HG03571 (cell line): ENCODE data around the gene DDX21.
"Not testable (repeated sequence)": the region's sequence is repeated elsewhere in the genome, so short reads cannot be mapped to it uniquely, and the experiment has no call there.

ENCODE experiments used
- ATAC-seq: cut with Tn5 transposase; IDR thresholded peaks from one replicate; pipeline ENCODE4 v1.9.1; 2021; ENCODE audit not compliant: unreplicated experiment

DDX21 gene

DNA sequence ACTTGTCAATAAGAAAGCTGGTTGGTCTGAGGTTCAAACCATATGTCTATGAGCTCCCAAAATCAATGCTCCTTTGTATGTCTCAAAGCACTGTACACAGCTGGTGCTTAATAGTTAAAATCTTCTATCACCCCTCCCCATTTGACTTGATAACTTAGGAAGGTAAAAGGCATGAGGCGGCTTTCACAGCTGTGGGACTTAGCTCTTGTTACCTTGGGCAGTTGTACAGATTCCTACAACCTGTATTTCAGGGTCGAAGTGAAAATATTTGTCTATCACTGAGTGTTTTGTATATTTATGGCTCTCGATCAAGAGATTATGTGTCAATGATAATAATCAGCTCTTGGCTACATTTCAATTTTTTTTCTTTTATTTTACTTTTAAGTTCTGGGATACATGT is 31.6 kb downstream of the DDX21 start:
- no peak for ATAC-seq

DNA sequence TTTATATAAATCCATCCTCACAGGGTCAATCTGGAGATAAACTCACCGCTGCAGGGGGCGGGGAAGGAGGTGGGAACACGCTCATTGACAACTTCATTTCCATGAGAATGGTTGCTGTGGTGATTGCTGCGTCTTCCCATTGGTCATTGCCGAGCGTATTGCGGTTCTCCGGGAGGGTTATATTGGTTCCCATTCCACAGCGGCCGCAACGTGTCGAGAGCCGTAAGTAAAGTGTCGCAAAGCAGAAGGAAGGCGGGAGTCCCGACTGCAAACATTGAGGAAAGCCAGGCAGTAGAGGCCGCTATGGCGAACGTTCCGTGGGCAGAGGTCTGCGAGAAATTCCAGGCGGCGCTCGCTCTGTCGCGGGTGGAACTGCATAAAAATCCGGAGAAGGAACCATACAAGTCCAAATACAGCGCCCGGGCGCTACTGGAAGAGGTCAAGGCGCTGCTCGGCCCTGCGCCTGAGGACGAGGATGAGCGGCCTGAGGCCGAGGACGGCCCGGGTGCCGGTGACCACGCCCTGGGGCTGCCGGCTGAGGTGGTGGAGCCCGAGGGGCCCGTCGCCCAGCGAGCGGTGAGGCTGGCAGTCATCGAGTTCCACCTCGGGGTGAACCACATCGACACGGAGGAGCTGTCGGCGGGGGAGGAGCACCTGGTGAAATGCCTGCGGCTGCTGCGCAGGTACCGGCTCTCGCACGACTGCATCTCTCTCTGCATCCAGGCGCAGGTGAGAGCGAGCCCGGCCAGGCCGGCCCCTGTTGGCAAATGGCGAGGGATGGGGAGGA is 32.8 kb downstream of the DDX21 start, which contains the start of gene KIFBP:
KIFBP (plus strand) TSS at position 274 of the 787 bp plus-strand sequence; CDS start at position 304, 30 bp downstream.
- ATAC-seq: peak; percentile 64

DNA sequence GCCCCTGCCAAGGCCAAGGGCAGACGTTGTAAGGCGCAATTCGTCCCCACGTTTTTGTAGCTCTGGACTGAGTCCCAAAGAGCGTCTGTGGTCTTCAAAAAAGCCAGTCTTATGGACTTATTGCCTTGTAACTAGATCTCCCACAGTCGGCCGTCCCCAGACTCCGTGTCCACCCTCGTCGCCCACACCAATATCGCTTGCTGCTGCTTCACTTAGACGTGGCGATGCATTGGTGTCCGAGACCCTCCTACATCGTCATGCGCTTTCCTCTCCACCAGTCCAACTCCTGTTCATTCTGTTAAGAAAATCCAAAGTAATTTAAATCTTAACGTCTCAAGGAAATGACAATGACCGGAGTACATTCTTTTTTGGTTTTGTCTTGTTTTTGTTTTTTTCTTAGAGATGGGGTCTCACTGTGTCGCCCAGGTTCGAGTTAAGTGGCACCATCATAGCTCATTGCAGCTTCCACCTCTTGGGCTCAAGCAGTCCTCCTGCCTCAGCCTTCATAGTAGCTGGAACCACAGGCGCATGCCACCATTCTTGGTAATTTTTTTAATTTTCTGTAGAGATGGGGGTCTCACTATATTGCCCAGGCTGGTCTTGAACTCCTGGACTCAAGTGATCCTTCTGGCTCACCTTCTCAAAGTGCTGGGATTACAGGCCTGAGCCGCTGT is 33.5 kb downstream of the DDX21 start:
- no peak for ATAC-seq

DNA sequence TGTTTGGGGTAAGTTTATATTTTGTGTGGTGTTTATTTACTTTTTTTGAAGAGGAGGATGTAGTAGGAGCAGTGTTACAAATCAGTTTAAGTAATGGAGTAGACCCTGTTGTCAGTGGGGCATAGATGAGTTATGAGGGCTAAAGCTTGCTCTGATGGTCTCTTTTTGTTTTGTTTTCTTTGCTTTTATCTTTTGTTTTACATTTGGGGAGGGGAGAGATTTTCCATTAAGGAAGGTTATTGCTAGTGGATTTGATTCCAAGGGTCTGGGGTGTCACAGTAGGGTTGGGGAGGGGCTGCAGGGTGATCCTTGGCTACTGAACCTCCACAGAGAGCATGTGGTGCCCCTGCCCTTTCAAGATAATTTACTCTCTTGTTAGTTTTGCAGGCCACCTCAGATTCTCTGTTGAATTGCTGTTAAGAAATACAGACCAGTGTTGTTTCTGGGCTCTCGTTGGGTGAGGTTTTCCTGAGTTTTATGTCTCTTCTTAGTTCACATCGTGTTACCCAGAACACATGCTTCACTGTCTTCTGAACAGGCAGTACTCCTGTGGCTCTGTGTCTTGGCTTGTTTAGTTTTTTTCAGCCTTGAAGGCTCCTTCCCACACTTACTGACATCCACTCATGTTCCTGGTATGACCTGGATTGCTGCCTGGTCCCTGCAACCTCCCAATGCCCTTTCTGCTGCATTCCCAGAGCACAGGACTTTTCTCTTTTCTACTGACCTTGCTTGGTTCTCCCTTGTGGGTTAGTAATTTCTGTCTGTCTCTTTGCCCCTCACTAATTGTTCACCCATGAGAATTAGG is 36.9 kb downstream of the DDX21 start:
- ATAC-seq: no peak

DNA sequence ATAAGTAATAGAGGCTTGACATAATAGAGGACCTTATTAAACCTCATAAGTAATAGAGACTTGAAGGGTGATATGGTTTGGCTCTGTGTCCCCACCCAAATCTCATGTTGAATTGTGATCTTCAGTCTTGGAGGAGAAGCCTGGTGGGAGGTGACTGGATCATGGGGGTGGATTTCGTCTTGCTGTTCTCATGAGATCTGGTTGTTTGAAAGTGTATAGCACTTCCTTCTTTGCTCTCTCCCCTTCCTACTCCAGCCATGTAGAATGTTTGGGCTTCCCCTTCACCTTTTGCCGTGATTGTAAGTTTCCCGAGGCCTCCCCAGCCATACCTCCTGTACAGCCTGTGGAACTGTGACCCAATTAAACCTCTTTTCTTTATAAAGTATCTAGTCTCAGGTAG is 41.2 kb downstream of the DDX21 start:
- no peak for ATAC-seq

DNA sequence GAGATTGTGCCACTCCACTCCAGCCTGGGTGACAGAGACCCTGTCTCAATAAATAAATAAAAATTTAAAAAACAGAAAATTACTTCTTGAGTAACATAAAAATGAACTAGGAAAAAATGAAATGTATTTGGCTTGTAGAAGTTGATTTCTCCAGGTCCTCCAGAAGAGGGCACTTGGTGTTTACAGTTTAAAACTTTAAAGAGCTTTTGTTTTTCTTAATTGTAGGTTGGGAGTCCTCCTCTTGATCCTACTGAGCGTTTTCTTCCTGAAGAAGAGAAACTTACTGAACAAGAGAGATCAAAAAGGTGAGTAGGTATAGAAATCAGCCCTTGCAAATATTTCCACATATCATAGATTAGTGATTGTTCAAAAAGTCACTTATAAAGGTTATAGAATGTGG is 48.9 kb downstream of the DDX21 start:
- ATAC-seq: no peak

DNA sequence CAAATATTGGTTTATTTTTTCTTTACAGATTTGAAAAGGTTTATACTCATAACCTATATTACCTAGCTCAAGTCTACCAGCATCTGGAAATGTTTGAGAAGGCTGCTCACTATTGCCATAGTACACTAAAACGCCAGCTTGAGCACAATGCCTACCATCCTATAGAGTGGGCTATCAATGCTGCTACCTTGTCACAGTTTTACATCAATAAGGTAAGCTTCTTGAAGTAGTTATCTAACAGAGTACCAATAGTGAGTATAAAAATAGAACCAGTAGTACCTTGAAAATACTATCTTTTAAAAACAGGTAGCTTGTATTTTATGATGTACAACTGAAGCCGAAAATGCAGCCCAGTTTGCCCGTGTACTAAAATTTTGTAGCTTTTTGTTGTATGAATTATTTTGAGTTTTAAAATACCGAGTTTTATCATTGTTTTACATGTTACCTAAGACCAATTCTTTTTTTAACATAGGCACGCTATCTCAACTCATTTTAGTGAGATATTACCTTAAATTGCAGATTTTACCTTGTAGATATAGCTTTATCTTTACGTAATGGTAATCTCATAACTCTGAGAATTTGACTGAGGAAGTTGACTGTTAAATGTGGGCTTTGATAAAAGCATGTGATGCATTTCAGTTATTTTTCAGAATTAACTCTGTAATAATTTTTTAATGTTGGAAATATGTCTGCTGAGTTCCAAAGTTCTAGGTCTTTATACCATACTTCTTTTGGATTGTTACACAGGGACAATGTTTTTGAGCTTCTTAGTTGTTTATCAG is 49.9 kb downstream of the DDX21 start:
- no peak for ATAC-seq

DNA sequence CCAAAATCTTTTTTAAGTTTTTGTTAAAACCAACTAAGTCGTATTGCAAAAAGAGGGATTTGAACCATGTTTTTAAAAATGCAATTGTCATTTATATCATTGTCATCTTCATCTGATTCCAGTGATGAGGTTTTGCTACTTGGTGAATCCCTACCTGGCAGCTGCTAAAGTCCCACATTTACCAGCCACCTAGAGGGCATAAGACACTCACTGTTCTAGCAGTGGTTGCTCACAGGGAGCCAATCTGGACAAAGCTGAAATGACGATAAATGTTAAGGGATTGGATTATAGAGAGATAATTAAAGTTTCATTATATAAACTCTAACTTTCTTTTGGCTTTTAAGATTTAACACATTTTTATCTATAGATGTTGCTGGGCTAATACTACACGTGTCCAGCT is 51.3 kb downstream of the DDX21 start:
- no peak for ATAC-seq

DNA sequence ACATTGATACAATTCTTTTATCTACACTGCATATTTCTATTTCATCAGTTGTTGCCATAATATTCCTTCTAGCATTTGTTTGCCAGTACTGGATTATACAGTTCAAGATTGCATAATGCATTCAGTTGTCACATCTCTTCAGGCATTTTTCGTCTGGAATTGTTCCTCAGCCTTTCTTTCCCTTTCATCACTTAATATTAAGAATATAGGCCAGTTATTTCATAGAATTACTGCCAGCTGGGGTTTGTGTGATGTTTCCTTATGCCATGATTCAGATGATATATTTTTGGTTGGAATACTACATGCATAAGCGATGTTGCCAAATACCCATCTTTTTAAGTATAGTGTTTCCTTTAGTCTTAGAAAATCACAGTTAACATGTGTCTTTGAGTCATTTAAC is 53.4 kb downstream of the DDX21 start:
- no peak for ATAC-seq

DNA sequence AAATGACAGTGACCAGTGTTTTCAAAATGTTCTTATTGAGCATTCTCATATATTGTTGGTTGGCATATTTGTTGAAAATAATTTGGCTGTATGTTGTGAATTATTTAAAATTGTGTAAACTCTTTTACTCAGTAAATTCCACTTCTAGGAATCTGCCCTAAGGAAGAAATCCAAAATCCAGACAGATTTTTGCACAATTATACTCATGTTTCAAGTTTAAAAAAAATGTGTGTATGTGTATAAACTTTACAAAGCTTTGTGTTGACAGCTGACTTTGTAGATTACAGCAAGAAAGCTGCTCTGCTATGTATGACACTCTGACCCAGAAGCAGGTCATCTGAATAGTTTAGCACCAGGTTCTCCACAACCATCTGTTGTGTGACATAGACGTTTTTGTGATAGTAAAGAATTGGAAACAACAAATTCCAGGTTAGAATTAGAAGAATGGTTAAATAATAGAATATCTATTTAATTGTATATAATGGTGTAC is 54.2 kb downstream of the DDX21 start:
- ATAC-seq: no peak

DNA sequence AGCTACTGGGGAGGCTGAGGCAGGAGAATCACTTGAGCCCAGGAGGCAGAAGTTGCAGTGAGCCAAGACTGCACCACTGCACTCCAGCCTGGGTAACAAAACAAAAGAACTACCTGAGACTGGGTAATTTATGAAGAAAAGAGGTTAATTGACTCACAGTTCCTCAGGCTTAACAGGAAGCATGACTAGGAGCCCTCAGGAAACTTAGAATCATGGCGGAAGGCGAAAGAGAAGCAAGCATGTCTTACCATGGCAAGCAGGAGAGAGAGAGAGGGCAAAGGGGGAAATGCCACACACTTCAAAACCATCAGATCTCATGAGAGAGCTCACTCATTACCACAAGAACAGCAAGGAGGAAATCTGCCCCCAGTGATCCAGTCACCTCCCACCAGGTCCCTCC is 56.8 kb downstream of the DDX21 start:
- ATAC-seq: not testable (repeated sequence)

DNA sequence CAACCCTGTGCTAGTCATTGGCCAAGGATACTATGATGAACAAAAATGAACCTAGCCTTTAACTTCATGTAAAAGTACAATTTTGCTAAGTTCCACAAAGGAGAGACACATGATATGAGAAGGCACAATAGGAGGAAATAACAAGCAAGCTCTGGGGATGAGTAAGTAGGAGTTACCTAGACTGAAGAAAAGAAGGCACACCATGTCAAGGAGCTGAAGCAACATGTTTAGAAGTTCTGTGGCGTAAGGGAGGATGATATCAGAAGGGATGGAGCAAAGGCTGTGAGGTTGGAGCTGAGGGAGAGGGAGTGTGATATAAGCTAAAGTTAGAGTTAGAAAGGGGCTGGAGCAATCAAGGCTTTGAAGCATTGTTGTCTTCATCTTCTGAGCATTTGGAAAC is 58.2 kb downstream of the DDX21 start:
- ATAC-seq: no peak

DNA sequence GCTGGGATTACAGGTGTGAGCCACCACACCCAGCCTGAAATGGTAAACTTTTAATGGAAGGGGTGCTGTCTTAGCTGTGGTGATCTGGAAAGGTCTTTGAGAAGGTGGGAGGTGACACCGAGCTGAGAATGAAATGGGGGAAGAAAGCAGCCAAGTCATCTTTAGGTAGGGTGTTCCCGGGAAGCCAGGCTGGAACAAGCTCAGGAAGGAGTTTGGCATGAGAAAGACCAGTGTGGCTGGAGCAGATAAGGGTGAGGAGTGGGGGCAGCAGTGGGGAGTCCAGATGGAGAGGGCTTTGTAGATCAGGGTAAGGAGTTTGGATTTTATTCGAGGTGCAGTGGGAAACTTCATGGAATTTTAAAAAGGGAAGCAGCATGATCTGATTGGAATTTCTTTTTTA is 62.6 kb downstream of the DDX21 start:
- no peak for ATAC-seq

DNA sequence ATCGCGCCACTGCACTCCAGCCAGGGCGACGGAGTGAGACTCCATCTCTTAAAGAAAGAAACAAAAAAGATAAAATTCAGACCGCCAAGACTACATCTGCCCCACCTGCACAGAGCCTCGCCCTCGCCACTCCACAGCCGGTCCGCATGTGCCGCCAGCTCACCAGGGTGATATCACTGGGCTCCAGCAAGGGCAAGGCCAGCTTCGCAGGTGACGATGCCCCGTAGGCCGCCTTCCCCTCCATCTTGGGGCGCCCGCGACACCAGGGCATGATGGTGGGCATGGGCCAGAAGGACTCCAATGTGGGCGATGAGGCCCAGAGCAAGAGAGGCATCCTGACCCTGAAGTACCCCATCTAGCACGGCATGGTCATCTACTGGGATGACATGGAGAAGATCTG is 66.6 kb downstream of the DDX21 start:
- ATAC-seq: no peak

DNA sequence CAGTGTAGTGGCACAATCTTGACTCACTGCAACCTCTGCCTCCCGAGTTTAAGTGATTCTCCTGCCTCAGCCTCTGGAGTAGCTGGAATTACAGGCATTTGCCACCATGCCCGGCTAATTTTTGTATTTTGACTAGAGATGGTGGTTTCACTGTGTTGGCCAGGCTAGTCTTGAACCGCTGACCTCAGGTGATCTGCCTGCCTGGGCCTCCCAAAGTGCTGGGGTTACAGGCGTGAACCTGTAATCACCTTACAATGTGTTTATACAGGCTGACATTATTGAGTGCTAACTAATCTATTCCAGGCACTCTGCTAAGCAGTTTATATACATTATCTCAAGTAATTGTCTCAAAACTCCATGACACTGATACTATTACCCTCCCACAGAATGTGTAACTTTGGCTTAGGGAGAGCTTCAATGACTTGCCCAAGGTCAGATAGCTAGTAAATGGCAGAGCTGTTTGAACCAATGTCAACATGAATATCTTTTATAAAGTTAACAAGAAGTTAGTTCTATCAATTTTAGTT is 69.5 kb downstream of the DDX21 start:
- no peak for ATAC-seq

DNA sequence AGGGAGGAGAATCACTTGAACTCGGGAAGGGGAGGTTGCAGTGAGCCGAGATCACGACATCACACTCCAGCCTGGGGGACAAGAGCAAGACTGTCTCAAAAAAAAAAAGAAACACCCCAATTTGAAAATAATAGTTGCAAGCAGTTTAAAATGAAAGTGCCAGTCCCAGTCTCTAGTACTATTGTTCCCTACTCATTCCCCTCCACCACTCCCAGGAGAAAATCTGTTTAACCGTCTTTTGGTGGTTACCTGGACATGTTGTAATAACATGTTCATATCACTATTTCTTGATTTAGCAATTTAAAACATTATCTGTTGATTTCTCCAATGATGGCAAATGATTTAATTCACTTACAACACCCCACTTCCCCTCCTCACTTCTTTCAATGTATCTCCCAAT is 77.3 kb downstream of the DDX21 start:
- no peak for ATAC-seq
